Esophagus squamous epithelium (tissue), 4 donors: Measurements from ENCODE around the gene SH2D7.

Source experiments
- CTCF ChIP-seq, 6 experiments: fragments of 450-650 bp in 4 of 6; fragments of 200-600 bp in 2 of 6; sonication (generic) in 2 of 6; IDR thresholded peaks; one replicate each; pipeline ENCODE4 v1.5.1; 2016 to 2019; ENCODE audit warnings: antibody characterized with exemption in 6 of 6, mild to moderate bottlenecking in 4 of 6, moderate library complexity in 4 of 6
- POLR2A ChIP-seq, 4 donors: fragments of 450-650 bp; IDR thresholded peaks; one replicate each; pipeline ENCODE4 v1.6.1; 2017; ENCODE audit warnings: antibody characterized with exemption in 4 of 4, mild to moderate bottlenecking in 4 of 4, moderate library complexity in 3 of 4

GRCh38 chr15:78104566-78105475, 12.5 kb downstream of the SH2D7 start:
- no peak for TF ChIP-seq CTCF (IDR thresholded peaks at IDR 0.05)
- TF ChIP-seq POLR2A (IDR thresholded peaks at IDR 0.05), result no peak
